ENCODE measurements around the gene CTNS. TPM values are rescaled to one million over a fixed set of nuclear protein-coding genes. Genes with fewer than 3 reads are reported as not detected.

The CTNS gene
- total RNA-seq, 1 donor from 2014 or later, result 5.9 TPM

DNA sequence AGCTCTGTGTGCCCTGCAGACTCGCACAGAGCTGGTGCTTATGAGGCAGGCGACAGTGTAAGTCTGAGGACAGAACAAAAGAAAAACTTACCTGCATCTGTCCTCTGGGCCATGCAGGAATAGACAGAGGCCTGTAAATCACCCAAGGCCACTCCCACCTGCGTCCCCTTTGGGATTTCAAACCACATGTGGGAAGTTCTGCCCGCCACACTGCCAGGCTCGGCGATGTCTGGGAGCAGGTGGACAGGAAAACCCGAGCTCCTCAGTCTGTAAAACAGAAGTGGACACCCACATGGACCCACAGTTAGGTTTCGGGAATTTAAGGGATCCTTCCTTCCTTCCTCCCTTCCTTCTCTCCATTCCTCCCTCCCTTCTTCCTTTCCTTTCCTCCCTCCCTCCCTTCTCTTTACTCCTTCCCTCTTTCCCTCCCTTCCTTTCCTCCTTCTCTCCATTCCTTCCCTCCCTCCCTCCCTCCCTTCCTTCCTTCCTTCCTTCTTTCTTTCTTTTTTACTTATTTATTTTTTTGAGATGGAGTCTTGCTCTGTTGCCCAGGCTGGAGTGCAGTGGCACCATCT is 15.3 kb upstream of the CTNS start:
- no peak for TF ChIP-seq CTCF (conservative IDR thresholded peaks at IDR 0.05; ENCODE audit: low read depth, low read length)
- no peak for DNase-seq (ENCODE audit: low read depth)
- H3K4me3 ChIP-seq (ENCODE audit: low read depth, low read length), result no peak overlapping the region

DNA sequence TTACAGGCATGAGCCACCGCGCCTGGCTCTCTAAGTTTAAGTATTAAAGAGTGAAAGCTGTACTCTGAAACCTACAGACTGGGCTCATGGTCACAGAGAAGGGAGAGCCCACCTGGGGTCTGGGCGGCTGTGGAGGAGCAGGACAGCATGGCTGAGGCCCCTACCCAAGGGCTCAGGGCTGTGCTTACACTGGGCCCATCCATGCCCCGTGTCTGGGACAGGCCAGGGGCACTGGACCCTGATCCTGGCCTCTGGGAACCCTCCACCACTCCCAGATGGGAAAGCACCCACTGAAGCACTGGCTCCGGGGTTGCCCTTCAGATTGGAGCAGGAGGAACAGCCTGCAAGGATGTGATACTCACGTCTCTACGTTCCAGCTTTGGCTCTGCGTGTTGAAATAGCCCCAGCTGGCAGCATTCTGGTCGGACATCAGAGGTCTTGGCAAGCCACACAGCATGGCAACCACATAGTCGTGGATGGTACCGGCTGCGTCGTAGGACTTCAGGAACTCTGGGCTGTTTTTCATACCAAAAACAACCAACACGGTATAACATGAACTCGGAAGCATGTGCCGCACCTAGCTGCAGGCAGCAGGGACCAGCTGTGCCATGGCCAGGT is 13.5 kb upstream of the CTNS start:
- DNase-seq (ENCODE audit: low read depth), result no peak
- H3K4me3 ChIP-seq (ENCODE audit: low read depth, low read length), result no peak overlapping the region
- no peak for TF ChIP-seq CTCF (conservative IDR thresholded peaks at IDR 0.05; ENCODE audit: low read depth, low read length)

DNA sequence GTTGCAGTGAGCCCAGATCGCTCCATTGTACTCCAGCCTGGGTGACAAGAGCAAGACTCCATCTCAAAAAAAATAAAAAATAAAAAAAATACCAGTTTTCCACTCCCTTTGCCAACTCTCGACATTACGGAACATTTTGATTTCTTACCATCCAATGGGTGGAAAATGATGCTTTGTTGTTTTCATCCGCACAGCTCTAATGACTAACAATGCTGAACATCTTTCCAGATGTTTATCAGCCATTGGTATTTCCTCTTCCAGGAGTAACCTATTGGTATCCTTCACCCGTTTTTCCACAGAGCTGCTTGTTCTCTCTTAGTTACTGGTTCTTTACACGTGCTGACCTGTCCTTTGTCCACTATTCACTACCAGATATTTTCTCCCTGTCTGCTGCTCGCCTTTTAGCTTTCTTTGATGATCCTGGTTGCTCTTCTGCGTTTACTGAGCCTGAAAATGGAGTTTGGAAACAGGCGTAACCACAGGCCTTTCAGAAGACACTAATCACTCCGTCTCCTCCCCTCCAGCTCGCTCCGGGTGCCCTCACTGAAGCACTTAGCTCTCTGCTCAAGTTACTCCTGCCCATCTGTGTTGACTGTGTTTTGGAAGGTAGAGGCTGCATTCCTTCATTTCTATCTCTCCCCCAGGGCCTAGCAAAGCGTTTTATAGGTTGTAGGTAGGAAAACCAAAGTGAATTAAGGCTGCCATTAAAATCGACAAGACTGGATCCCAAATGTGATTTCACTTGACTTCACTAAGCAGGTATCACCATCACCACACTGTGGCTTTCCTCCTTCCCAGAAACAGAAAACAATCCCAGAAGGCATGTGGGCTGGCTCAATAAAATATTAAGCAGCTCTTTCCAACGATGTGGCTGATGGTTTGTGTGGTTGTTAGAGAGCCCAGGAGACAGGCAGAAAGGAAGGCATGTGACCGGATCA is 9.5 kb upstream of the CTNS start:
- H3K4me3 ChIP-seq (ENCODE audit: low read depth, low read length), result no peak overlapping the region
- no peak for DNase-seq (ENCODE audit: low read depth)
- TF ChIP-seq CTCF (conservative IDR thresholded peaks at IDR 0.05; ENCODE audit: low read depth, low read length), result no peak

GRCh38 chr17:3627769-3628167 is 8.8 kb upstream of the CTNS start:
- no peak overlapping the region for H3K4me3 ChIP-seq (ENCODE audit: low read depth, low read length)
- DNase-seq (ENCODE audit: low read depth), result no peak
- TF ChIP-seq CTCF (conservative IDR thresholded peaks at IDR 0.05; ENCODE audit: low read depth, low read length), result no peak

- no peak for DNase-seq (ENCODE audit: low read depth)
- H3K4me3 ChIP-seq (ENCODE audit: low read depth, low read length), result no peak overlapping the region
- TF ChIP-seq CTCF (conservative IDR thresholded peaks at IDR 0.05; ENCODE audit: low read depth, low read length), result no peak
Measured at GRCh38 chr17:3630781-3631180, 5.8 kb upstream of the CTNS start.

GRCh38 chr17:3632287-3632686 is 4.3 kb upstream of the CTNS start:
- DNase-seq (ENCODE audit: low read depth), result no peak
- TF ChIP-seq CTCF (conservative IDR thresholded peaks at IDR 0.05; ENCODE audit: low read depth, low read length), result no peak
- no peak overlapping the region for H3K4me3 ChIP-seq (ENCODE audit: low read depth, low read length)
